GM21423 (cell line): Measurements from ENCODE around the gene DCHS1.

Source experiments
- ATAC-seq: cut with Tn5 transposase; IDR thresholded peaks from one replicate; pipeline ENCODE4 v1.9.1; 2021; ENCODE audit warnings: mild to moderate bottlenecking, moderate library complexity; ENCODE audit not compliant: unreplicated experiment

Gene DCHS1

GRCh38 chr11:6615046-6615445 lies 40.6 kb downstream of the DCHS1 start:
- ATAC-seq, result no peak

GRCh38 chr11:6614446-6614845 lies 41.2 kb downstream of the DCHS1 start:
- ATAC-seq, result no peak

GRCh38 chr11:6613496-6613895 lies 42.1 kb downstream of the DCHS1 start:
- no peak for ATAC-seq

- ATAC-seq, result peak; percentile 90
These were observed 43.2 kb downstream of the DCHS1 start, which contains the start of gene TAF10 for GRCh38 chr11:6612213-6613041. TSS of gene TAF10 (minus strand) at chr11:6612216. CDS start at chr11:6612189, 27 bp downstream.

GRCh38 chr11:6611963-6612212 lies 43.7 kb downstream of the DCHS1 start:
- peak; percentile 12 for ATAC-seq

- ATAC-seq, result no peak
These were observed 44.3 kb downstream of the DCHS1 start for GRCh38 chr11:6611092-6611962.

- no peak for ATAC-seq
These were observed 45.0 kb downstream of the DCHS1 start for GRCh38 chr11:6610591-6610990.

GRCh38 chr11:6609502-6610015 lies 46.0 kb downstream of the DCHS1 start:
- ATAC-seq, result no peak

- no peak for ATAC-seq
These were observed 46.7 kb downstream of the DCHS1 start for GRCh38 chr11:6608726-6609501.

- no peak for ATAC-seq
These were observed 47.6 kb downstream of the DCHS1 start for GRCh38 chr11:6608011-6608410.

GRCh38 chr11:6607190-6607795 lies 48.3 kb downstream of the DCHS1 start:
- ATAC-seq, result no peak

GRCh38 chr11:6606471-6607189 lies 49.0 kb downstream of the DCHS1 start:
- ATAC-seq, result peak; percentile 54

GRCh38 chr11:6604790-6605189 lies 50.8 kb downstream of the DCHS1 start:
- ATAC-seq, result no peak

GRCh38 chr11:6604081-6604626 lies 51.5 kb downstream of the DCHS1 start:
- ATAC-seq, result peak; percentile 36

GRCh38 chr11:6603287-6604080 lies 52.1 kb downstream of the DCHS1 start, which contains the start of the genes ILK and RRP8:
TSS of gene ILK (plus strand) at chr11:6603774. CDS start at chr11:6604272, 498 bp downstream.
TSS of gene RRP8 (minus strand) at chr11:6603616. CDS start at chr11:6603502, 114 bp downstream.
- ATAC-seq, result peak; percentile 67

- no peak for ATAC-seq
These were observed 53.3 kb downstream of the DCHS1 start for GRCh38 chr11:6602096-6602940.

- no peak for ATAC-seq
These were observed 54.6 kb downstream of the DCHS1 start for GRCh38 chr11:6601041-6601461.
